ENCODE data around the gene PES1. TPM values are rescaled to one million over a fixed set of nuclear protein-coding genes. Genes with fewer than 3 reads are reported as not detected.

PES1 gene
- total RNA-seq, 1 experiment from 2014 or later: 167 TPM

GRCh38 chr22:30537083-30537731, 54.5 kb downstream of the PES1 start:
- H4K20me1 ChIP-seq (ENCODE audit: insufficient read depth): no peaks in the 10 kb centered on the region
- H3K27me3 ChIP-seq (ENCODE audit: insufficient read depth, low read length): no peaks in the 10 kb centered on the region
- H3K79me2 ChIP-seq (ENCODE audit: insufficient read depth, low read length): no peaks in the 10 kb centered on the region
- ChIA-PET RAD21 (ENCODE audit: low non-redundant PET in 1 of 2, low total read pairs in 2 of 2, uncharacterized antibody in 2 of 2, unreplicated experiment in 2 of 2) (no interaction called here), POLR2A (no interaction called here), CTCF (no interaction called here)
- DNase-seq (ENCODE audit: low read depth, low spot score) (no peak), ATAC-seq (no peak)
- no peak overlapping the region for H3K4me3 ChIP-seq (replicated peaks in 1 of 2; ENCODE audit: low read depth in 1 of 2, low read length in 2 of 2)
- no peaks in the 10 kb centered on the region for H3K9me3 ChIP-seq (ENCODE audit: control insufficient read depth in 1 of 2, insufficient read depth in 1 of 2, low read depth in 1 of 2, low read length in 2 of 2)
- no peak overlapping the region for H3K4me2 ChIP-seq (ENCODE audit: low read length)
- TF ChIP-seq EZH2phosphoT487 (IDR thresholded peaks at IDR 0.05; ENCODE audit: borderline replicate concordance) (no peak), SRF (IDR thresholded peaks at IDR 0.05; ENCODE audit: low read depth) (no peak), POLR2AphosphoS5 (IDR thresholded peaks at IDR 0.05; ENCODE audit: low read depth, low read length) (no peak), JUND (IDR thresholded peaks at IDR 0.05) (no peak), REST (IDR thresholded peaks at IDR 0.05; ENCODE audit: low read depth) (no peak)
- H3K9me2 ChIP-seq (ENCODE audit: insufficient read depth): no peaks in the 10 kb centered on the region
- no peak overlapping the region for H2AFZ ChIP-seq (ENCODE audit: low read depth, low read length, poor library complexity, severe bottlenecking)
- H3K27ac ChIP-seq (ENCODE audit: low read depth, low read length): no peak overlapping the region
- intact Hi-C loops (cut with micrococcal nuclease): no loop called here
- no TSS peak for BruUV-seq (replicated peaks)
- no peak overlapping the region for H3K9ac ChIP-seq (ENCODE audit: low read length)
- H3K4me1 ChIP-seq (ENCODE audit: control insufficient read depth in 1 of 2, insufficient read depth in 2 of 2, low read length in 2 of 2): no peaks in the 10 kb centered on the region
- H3K36me3 ChIP-seq (ENCODE audit: control insufficient read depth in 1 of 2, insufficient read depth in 2 of 2, low read length in 2 of 2): no peaks in the 10 kb centered on the region

DNA sequence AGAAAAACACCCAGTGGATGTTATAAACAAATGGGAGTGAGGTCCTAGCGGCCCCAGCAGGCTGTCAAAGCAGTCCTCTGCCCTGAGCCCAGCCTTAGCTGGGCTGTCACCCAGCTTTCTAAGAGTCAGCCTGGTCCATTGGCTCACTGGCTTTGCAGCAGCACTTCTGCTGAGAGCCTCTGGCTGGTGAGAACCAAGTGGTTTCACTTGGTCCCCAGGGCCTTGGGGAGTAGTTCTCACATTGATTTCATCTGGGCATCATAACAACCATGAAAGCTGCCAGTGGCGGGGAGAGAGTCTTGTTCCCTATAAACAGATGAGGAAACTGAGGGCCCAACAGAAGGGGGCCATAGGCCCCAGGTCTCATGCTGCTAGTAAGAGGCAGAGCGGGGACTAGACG, 56.5 kb downstream of the PES1 start:
- no peak for DNase-seq (ENCODE audit: low read depth, low spot score)
- H4K20me1 ChIP-seq (ENCODE audit: insufficient read depth): no peaks in the 10 kb centered on the region
- RAD21 ChIA-PET (ENCODE audit: low non-redundant PET in 1 of 2, low total read pairs in 2 of 2, uncharacterized antibody in 2 of 2, unreplicated experiment in 2 of 2): no interaction called here
- no peak overlapping the region for H3K4me2 ChIP-seq (ENCODE audit: low read length)
- H3K9me3 ChIP-seq (ENCODE audit: control insufficient read depth in 1 of 2, insufficient read depth in 1 of 2, low read depth in 1 of 2, low read length in 2 of 2): no peaks in the 10 kb centered on the region
- POLR2A ChIA-PET: no interaction called here
- no peak overlapping the region for H3K9ac ChIP-seq (ENCODE audit: low read length)
- H3K79me2 ChIP-seq (ENCODE audit: insufficient read depth, low read length): no peaks in the 10 kb centered on the region
- no peak overlapping the region for H3K27ac ChIP-seq (ENCODE audit: low read depth, low read length)
- H2AFZ ChIP-seq (ENCODE audit: low read depth, low read length, poor library complexity, severe bottlenecking): no peak overlapping the region
- intact Hi-C loops (cut with micrococcal nuclease): no loop called here
- H3K36me3 ChIP-seq (ENCODE audit: control insufficient read depth in 1 of 2, insufficient read depth in 2 of 2, low read length in 2 of 2): no peaks in the 10 kb centered on the region
- H3K4me3 ChIP-seq (replicated peaks in 1 of 2; ENCODE audit: low read depth in 1 of 2, low read length in 2 of 2): no peak overlapping the region
- H3K9me2 ChIP-seq (ENCODE audit: insufficient read depth): no peaks in the 10 kb centered on the region
- CTCF ChIA-PET: no interaction called here
- no peak for ATAC-seq
- H3K27me3 ChIP-seq (ENCODE audit: insufficient read depth, low read length): no peaks in the 10 kb centered on the region
- no peaks in the 10 kb centered on the region for H3K4me1 ChIP-seq (ENCODE audit: control insufficient read depth in 1 of 2, insufficient read depth in 2 of 2, low read length in 2 of 2)
- no TSS peak for BruUV-seq (replicated peaks)
- no peak for TF ChIP-seq EZH2phosphoT487 (IDR thresholded peaks at IDR 0.05; ENCODE audit: borderline replicate concordance)
- no peak for TF ChIP-seq EGR1 (IDR thresholded peaks at IDR 0.05; ENCODE audit: low read depth)
- no peak for TF ChIP-seq ZNF274 (IDR thresholded peaks at IDR 0.05; ENCODE audit: low read depth, low read length)
- TF ChIP-seq CEBPB (IDR thresholded peaks at IDR 0.05; ENCODE audit: low read depth): no peak
- TF ChIP-seq SP1 (IDR thresholded peaks at IDR 0.05; ENCODE audit: low read depth): no peak
- TF ChIP-seq ZFX (IDR thresholded peaks at IDR 0.05): no peak
- no peak for TF ChIP-seq YY1 (IDR thresholded peaks at IDR 0.05; ENCODE audit: extremely low read depth, insufficient replicate concordance, low read depth, low read length)
- no peak for TF ChIP-seq CBX3 (IDR thresholded peaks at IDR 0.05; ENCODE audit: low read depth)
- TF ChIP-seq FOSL1 (IDR thresholded peaks at IDR 0.05; ENCODE audit: low read depth): no peak
- no peak for TF ChIP-seq ZBTB33 (IDR thresholded peaks at IDR 0.05; ENCODE audit: extremely low read depth, insufficient replicate concordance, low read length)

All from HCT116 (cell line).